HepG2 (cell line): ENCODE results near the gene TAGLN. TPM values are rescaled to one million over a fixed set of nuclear protein-coding genes. Genes with fewer than 3 reads are reported as not detected.

Source experiments
- DBP ChIP-seq: sonication (generic); formaldehyde crosslinking; IDR thresholded peaks from 2 replicates; pipeline ENCODE4 v1.4.0; 2020; ENCODE audit warnings: missing genetic modification reagents; ENCODE audit errors: not compliant biosample characterization
- ELF1 ChIP-seq: sonication (generic); formaldehyde crosslinking; IDR thresholded peaks from 2 replicates; pipeline ENCODE4 v1.4.0; 2020; ENCODE audit warnings: missing genetic modification reagents
- IRF1 ChIP-seq: sonication (generic); formaldehyde crosslinking; IDR thresholded peaks from 2 replicates; pipeline ENCODE4 v1.4.0; 2020; ENCODE audit warnings: low read depth, mild to moderate bottlenecking, missing genetic modification reagents
- LRRFIP1 ChIP-seq: sonication (generic); formaldehyde crosslinking; conservative IDR thresholded peaks from 2 replicates; pipeline ENCODE4 v1.4.0; 2020; ENCODE audit warnings: missing genetic modification reagents
- REL ChIP-seq: sonication (generic); formaldehyde crosslinking; conservative IDR thresholded peaks from 2 replicates; pipeline ENCODE4 v1.8.0; 2022; ENCODE audit warnings: mild to moderate bottlenecking, missing genetic modification reagents, moderate library complexity
- REXO4 ChIP-seq: sonication (generic); formaldehyde crosslinking; IDR thresholded peaks from 2 replicates; pipeline ENCODE4 v1.8.0; 2022; ENCODE audit warnings: missing genetic modification reagents, mild to moderate bottlenecking, borderline replicate concordance
- SMAD3 ChIP-seq: sonication (generic); formaldehyde crosslinking; IDR thresholded peaks from 2 replicates; pipeline ENCODE4 v1.4.0; 2020; ENCODE audit warnings: missing genetic modification reagents
- TCF7 ChIP-seq: sonication (generic); IDR thresholded peaks from 2 replicates; pipeline ENCODE4 v1.6.1; 2016; ENCODE audit warnings: antibody characterized with exemption, low read depth
- U2AF1 ChIP-seq: fragments of 200-400 bp; formaldehyde crosslinking; optimal IDR thresholded peaks from 2 replicates; pipeline ENCODE3; 2017; ENCODE audit warnings: mild to moderate bottlenecking, low read depth, low read length
- ZBTB2 ChIP-seq: sonication (generic); formaldehyde crosslinking; IDR thresholded peaks from 2 replicates; pipeline ENCODE4 v1.8.0; 2022; ENCODE audit warnings: low read depth, missing genetic modification reagents
- ZBTB8A ChIP-seq: sonication (generic); formaldehyde crosslinking; IDR thresholded peaks from 2 replicates; pipeline ENCODE4 v1.4.0; 2020; ENCODE audit warnings: mild to moderate bottlenecking, low read depth, missing genetic modification reagents, borderline replicate concordance
- ZNF138 ChIP-seq: sonication (generic); formaldehyde crosslinking; IDR thresholded peaks from 2 replicates; pipeline ENCODE4 v1.5.0; 2020; ENCODE audit warnings: mild to moderate bottlenecking, low read depth, missing genetic modification reagents
- ZNF44 ChIP-seq: sonication (generic); formaldehyde crosslinking; IDR thresholded peaks from 2 replicates; pipeline ENCODE4 v1.5.1; 2020; ENCODE audit warnings: mild to moderate bottlenecking, missing genetic modification reagents
- ZSCAN5A ChIP-seq: sonication (generic); formaldehyde crosslinking; IDR thresholded peaks from 2 replicates; pipeline ENCODE4 v1.8.0; 2022; ENCODE audit warnings: mild to moderate bottlenecking, missing genetic modification reagents, borderline replicate concordance
- polyA plus RNA-seq, 8 experiments: library from polyadenylated mRNA; depleted of rRNA in 3 of 8; stranded (reverse) in 7 of 8; unstranded in 1 of 8; fragments of >200 nt; fragmentation: Illumina TruSeq in 4 of 8; extraction: Trizol in 4 of 8; gene quantifications; 2 replicates each; pipeline versions ENCODE4 v1.2.1 to v1.2.3, GENCODE V29; 2011 to 2016; ENCODE audit warnings: low read depth in 4 of 8, missing spikeins in 1 of 8, mixed read lengths in 1 of 8; ENCODE audit not compliant: insufficient read depth in 1 of 8
- total RNA-seq, 5 experiments: library from RNA; depleted of rRNA; stranded (reverse); fragments of >200 nt; fragmentation: Illumina TruSeq; extraction: Trizol; gene quantifications; 2 replicates each; pipeline ENCODE4 v1.2.3, GENCODE V29; 2016; ENCODE audit warnings: low read depth in 1 of 5
- TF ChIP-seq, protein P1 (sequence below): IDR thresholded peaks from 2 replicates; pipeline ENCODE4 v1.6.1; 2016; ENCODE audit warnings: low read depth, missing genetic modification reagents, missing compliant biosample characterization
- TF ChIP-seq, protein P2 (sequence below): IDR thresholded peaks from 2 replicates; pipeline ENCODE4 v1.6.1; 2018; ENCODE audit warnings: missing genetic modification reagents

Gene TAGLN
- total and polyA plus RNA-seq, 2 of the 13 experiments (the other 11 are each of a cell fraction or from before 2014, with no cell fraction given) = 12.6 to 75.4 TPM

GRCh38 chr11:117231842-117232091 lies 32.6 kb downstream of the TAGLN start, which contains the start of gene PCSK7 (continued):
- TF ChIP-seq SMAD3 (CRISPR knock-in tag) (no peak), ZNF44 (CRISPR knock-in tag) (no peak), REL (CRISPR knock-in tag) (no peak), ZNF138 (CRISPR knock-in tag) (no peak), ZSCAN5A (no peak), IRF1 (CRISPR knock-in tag) (no peak), LRRFIP1 (CRISPR knock-in tag) (no peak), TCF7 (no peak), REXO4 (CRISPR knock-in tag) (no peak), ZBTB8A (CRISPR knock-in tag) (no peak), DBP (CRISPR knock-in tag) (no peak), ZBTB2 (CRISPR knock-in tag) (no peak), U2AF1 (no peak), ELF1 (CRISPR knock-in tag) (no peak)
- TF ChIP-seq, protein P1, sequence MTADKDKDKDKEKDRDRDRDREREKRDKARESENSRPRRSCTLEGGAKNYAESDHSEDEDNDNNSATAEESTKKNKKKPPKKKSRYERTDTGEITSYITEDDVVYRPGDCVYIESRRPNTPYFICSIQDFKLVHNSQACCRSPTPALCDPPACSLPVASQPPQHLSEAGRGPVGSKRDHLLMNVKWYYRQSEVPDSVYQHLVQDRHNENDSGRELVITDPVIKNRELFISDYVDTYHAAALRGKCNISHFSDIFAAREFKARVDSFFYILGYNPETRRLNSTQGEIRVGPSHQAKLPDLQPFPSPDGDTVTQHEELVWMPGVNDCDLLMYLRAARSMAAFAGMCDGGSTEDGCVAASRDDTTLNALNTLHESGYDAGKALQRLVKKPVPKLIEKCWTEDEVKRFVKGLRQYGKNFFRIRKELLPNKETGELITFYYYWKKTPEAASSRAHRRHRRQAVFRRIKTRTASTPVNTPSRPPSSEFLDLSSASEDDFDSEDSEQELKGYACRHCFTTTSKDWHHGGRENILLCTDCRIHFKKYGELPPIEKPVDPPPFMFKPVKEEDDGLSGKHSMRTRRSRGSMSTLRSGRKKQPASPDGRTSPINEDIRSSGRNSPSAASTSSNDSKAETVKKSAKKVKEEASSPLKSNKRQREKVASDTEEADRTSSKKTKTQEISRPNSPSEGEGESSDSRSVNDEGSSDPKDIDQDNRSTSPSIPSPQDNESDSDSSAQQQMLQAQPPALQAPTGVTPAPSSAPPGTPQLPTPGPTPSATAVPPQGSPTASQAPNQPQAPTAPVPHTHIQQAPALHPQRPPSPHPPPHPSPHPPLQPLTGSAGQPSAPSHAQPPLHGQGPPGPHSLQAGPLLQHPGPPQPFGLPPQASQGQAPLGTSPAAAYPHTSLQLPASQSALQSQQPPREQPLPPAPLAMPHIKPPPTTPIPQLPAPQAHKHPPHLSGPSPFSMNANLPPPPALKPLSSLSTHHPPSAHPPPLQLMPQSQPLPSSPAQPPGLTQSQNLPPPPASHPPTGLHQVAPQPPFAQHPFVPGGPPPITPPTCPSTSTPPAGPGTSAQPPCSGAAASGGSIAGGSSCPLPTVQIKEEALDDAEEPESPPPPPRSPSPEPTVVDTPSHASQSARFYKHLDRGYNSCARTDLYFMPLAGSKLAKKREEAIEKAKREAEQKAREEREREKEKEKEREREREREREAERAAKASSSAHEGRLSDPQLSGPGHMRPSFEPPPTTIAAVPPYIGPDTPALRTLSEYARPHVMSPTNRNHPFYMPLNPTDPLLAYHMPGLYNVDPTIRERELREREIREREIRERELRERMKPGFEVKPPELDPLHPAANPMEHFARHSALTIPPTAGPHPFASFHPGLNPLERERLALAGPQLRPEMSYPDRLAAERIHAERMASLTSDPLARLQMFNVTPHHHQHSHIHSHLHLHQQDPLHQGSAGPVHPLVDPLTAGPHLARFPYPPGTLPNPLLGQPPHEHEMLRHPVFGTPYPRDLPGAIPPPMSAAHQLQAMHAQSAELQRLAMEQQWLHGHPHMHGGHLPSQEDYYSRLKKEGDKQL = no peak
- TF ChIP-seq, protein P2, sequence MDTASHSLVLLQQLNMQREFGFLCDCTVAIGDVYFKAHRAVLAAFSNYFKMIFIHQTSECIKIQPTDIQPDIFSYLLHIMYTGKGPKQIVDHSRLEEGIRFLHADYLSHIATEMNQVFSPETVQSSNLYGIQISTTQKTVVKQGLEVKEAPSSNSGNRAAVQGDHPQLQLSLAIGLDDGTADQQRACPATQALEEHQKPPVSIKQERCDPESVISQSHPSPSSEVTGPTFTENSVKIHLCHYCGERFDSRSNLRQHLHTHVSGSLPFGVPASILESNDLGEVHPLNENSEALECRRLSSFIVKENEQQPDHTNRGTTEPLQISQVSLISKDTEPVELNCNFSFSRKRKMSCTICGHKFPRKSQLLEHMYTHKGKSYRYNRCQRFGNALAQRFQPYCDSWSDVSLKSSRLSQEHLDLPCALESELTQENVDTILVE (CRISPR knock-in tag) = no peak
